Large intestine (tissue), 3 donors: ENCODE results near the gene FEN1. TPM values are rescaled to one million over a fixed set of nuclear protein-coding genes. Genes with fewer than 3 reads are reported as not detected.

Experiments used
- DNase-seq, 2 donors: peaks; one replicate each; pipeline versions ENCODE4 v3.0.0 to v3.0.0-alpha.2; 2013
- H3K27ac ChIP-seq: one replicate; pipeline ENCODE4 v1.5.1; 2013; ENCODE audit warnings: low read length
- H3K27me3 ChIP-seq: 2 replicates; pipeline ENCODE4 v1.6.1; 2013; ENCODE audit warnings: low read length; ENCODE audit not compliant: control insufficient read depth, insufficient read depth
- H3K36me3 ChIP-seq: 2 replicates; pipeline ENCODE4 v1.6.1; 2013; ENCODE audit warnings: low read length; ENCODE audit not compliant: control insufficient read depth, insufficient read depth
- H3K4me1 ChIP-seq: one replicate; pipeline ENCODE4 v1.6.1; 2013; ENCODE audit warnings: low read length; ENCODE audit not compliant: control insufficient read depth, insufficient read depth
- H3K4me3 ChIP-seq: one replicate; pipeline ENCODE4 v1.5.1; 2013; ENCODE audit warnings: low read length
- H3K9me3 ChIP-seq: one replicate; pipeline ENCODE4 v1.6.1; 2013; ENCODE audit warnings: mild to moderate bottlenecking, low read depth, low read length, moderate library complexity; ENCODE audit not compliant: control insufficient read depth
- WGBS: methylation state at CpG from one replicate; pipeline ENCODE4 v1.1.5; 2013; ENCODE audit warnings: low lambda C conversion rate; ENCODE audit not compliant: insufficient coverage; 5-methylcytosine and 5-hydroxymethylcytosine counted together
- polyA plus RNA-seq: library from polyadenylated mRNA; unstranded; fragments of 120-200 nt; gene quantifications from one replicate; pipeline ENCODE4 v1.2.1, GENCODE V29; 2013

FEN1 gene
- polyA plus RNA-seq, 1 donor, result 21.5 TPM

DNA sequence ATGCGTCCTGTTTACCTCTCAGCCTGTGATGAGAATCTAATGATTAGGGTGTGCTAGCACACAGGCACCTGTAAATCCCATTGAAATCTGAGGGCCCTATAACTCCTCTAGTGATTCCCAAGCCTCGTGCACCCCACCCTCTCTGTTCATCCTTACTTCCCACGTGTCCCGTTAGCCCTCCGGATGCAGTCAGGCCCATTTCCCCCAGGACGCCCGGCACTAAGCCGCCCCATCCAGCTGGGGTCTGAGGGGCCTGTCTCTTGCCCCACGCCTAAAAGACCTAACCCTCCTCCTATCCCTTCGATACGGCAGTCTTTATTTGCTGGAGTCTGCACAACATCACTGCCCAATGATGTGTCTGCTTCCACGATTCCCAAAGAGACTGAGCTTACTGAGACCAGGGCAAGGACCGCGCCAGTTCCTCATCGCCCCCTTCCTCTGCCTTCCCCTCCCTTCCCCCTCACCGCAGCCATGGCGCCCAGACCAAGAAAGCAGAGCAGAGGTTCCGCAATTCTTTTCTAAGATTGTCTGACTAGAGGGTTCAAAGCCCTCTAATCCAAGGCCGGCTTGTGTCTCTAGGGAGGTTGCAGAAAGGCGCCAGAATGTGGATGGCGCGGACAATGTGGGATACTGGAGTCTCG lies 34.3 kb downstream of the FEN1 start:
- WGBS, result no CpG with 5 or more reads among the region's 23 CpGs

DNA sequence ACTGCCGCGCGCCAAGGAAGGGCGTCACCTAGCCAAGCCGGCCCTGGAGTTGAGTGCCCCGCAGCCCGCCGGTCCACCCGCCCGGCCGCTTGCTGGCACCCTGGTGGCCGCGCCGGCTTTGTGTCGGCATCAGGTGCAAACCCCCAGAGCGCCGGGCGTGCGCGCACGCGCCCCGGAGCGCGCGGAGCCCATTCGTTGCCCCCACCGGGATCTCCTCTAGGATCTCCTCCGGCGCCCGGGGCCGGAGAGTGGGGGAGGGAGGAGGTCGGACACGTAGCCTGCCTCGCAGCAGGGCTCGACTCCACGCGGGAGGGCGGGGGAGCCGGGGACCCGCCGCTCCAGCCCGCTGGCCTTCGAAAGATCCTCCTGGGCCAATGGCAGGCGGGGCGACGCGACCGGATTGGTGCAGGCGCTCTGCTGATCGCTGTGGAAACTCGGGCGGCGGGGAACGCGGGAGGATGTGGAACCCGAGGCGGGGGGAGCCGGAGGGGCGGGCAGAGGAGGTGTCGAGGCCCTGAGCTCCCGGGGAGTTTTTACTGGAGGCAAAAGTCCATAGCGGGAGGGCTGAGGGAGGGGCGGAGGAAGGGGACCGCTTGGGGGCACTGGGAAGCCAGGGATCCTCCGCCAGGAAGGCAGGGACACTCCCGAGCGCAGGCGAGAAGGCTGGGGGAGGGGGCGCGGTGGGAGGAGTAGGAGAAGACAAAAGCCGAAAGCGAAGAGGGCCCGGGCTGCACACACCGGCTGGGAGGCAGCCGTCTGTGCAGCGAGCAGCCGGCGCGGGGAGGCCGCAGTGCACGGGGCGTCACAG lies 35.1 kb downstream of the FEN1 start, which contains the start of gene FADS2:
Gene FADS2 (plus strand): TSS at position 730 of the 808 bp plus-strand sequence. CDS start 91 bp downstream, outside the sequence.
- Histone ChIP-seq H3K27ac (peak within 1 kb of the TSS; percentile 66), H3K4me3 (peak within 1 kb of the TSS; percentile 47), H3K9me3 (peaks cover 2% of the 10 kb centered on the region), H3K36me3 (no peaks in the 10 kb centered on the region), H3K4me1 (peaks cover 11% of the 10 kb centered on the region), H3K27me3 (peaks cover 60% of the 10 kb centered on the region)
- peak; percentile 74 to 80 for DNase-seq
- no CpG with 5 or more reads among the region's 83 CpGs for WGBS

More for the DNA sequence above, 34.3 kb downstream of the FEN1 start:
- H3K36me3 ChIP-seq, result no peaks in the 10 kb centered on the region
- no peak for DNase-seq
- H3K9me3 ChIP-seq, result peaks cover 2% of the 10 kb centered on the region
- peaks cover 57% of the 10 kb centered on the region for H3K27me3 ChIP-seq
- H3K4me3 ChIP-seq, result peak overlapping the region; percentile 44
- peak overlapping the region; percentile 66 for H3K27ac ChIP-seq
- H3K4me1 ChIP-seq, result peaks cover 11% of the 10 kb centered on the region

GRCh38 chr11:61828379-61828628 lies 35.6 kb downstream of the FEN1 start:
- H3K9me3 ChIP-seq, result peaks cover 2% of the 10 kb centered on the region
- H3K4me1 ChIP-seq, result peaks cover 11% of the 10 kb centered on the region
- H3K27me3 ChIP-seq, result peaks cover 60% of the 10 kb centered on the region
- H3K4me3 ChIP-seq, result peak overlapping the region; percentile 47
- no CpG with 5 or more reads among the region's 16 CpGs for WGBS
- H3K36me3 ChIP-seq, result no peaks in the 10 kb centered on the region
- peak overlapping the region; percentile 66 for H3K27ac ChIP-seq
- no peak for DNase-seq

- H3K4me3 ChIP-seq, result peak overlapping the region; percentile 47
- WGBS, result no CpG with 5 or more reads among the region's 55 CpGs
- DNase-seq, result peak in 1 of 2 donors; percentile 42
- H3K36me3 ChIP-seq, result no peaks in the 10 kb centered on the region
- H3K27ac ChIP-seq, result peak overlapping the region; percentile 66
- peaks cover 60% of the 10 kb centered on the region for H3K27me3 ChIP-seq
- H3K4me1 ChIP-seq, result peaks cover 11% of the 10 kb centered on the region
- peaks cover 2% of the 10 kb centered on the region for H3K9me3 ChIP-seq
Observed at GRCh38 chr11:61828629-61829407, 36.1 kb downstream of the FEN1 start.

DNA sequence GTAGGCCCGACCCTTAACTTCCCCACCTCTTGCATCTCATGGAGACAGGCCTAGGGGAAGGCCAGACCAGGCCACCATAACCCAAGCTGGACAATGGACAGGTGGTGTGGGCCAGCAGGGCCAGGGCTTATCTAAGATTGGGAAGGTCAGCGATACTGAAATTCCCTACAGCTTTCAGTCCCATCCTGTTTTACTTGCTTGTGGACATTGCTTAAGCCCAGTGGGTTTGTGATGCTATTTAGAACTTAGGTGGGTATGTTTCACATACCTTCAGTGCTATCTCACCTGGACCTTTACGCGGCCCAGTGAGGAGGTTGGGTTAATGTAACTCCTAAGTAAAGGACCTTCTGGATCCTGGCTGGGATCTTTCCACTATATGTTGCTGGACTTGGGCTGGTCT lies 37.1 kb downstream of the FEN1 start:
- peaks cover 11% of the 10 kb centered on the region for H3K4me1 ChIP-seq
- no peak for DNase-seq
- no peak overlapping the region for H3K27ac ChIP-seq
- H3K27me3 ChIP-seq, result peaks cover 60% of the 10 kb centered on the region
- no peaks in the 10 kb centered on the region for H3K36me3 ChIP-seq
- H3K4me3 ChIP-seq, result peak overlapping the region; percentile 47
- WGBS, result no CpG with 5 or more reads among the region's 4 CpGs
- peaks cover 2% of the 10 kb centered on the region for H3K9me3 ChIP-seq

DNA sequence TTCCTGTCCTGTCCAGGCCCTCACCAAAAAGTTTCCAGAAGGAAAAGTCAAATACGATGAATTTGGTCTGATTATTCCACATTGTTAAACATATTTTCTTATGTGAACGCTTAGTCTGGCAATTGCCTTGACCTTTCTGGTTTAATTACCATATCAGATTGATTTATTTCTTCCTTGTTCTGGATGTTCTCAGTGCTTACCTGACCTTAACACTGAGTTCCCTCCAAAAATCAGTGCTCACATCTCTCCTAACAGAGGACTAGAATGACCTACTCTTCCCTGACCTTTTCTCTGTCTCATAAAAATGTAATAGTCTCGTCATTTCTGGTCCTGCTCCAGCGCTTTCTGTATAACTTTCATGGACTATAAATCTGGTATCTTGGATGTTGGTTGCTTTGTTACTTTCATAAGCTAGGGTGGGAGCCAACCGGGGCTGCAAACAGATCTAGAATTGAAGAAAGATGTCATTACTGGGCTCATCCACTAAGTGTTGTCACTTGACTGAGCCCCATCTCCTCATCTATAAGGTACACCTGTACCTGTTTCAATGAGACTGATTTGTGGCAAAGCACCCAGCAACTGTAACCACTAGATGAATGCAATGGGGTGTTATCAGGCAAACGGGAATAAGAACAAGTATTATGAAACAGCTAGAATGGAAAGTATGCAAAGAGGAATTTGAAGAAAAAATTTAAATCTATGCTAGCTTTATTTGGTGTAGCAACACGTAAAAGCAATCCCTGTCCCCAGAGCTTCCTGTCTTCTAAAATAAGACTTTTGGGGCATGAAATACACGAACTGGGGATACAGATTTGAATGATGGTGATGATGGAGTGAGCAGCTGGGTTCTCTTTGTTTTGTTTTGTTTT lies 37.8 kb downstream of the FEN1 start:
- Histone ChIP-seq H3K27me3 (peaks cover 60% of the 10 kb centered on the region), H3K4me1 (peaks cover 11% of the 10 kb centered on the region), H3K4me3 (no peak overlapping the region), H3K27ac (no peak overlapping the region), H3K9me3 (peaks cover 2% of the 10 kb centered on the region), H3K36me3 (no peaks in the 10 kb centered on the region)
- 66% methylated on average over 3 of the region's 8 CpGs for WGBS
- no peak for DNase-seq

- H3K4me3 ChIP-seq, result no peak overlapping the region
- peaks cover 11% of the 10 kb centered on the region for H3K4me1 ChIP-seq
- no peak for DNase-seq
- H3K9me3 ChIP-seq, result peaks cover 2% of the 10 kb centered on the region
- H3K27me3 ChIP-seq, result peaks cover 45% of the 10 kb centered on the region
- no peak overlapping the region for H3K27ac ChIP-seq
- H3K36me3 ChIP-seq, result no peaks in the 10 kb centered on the region
- no CpG with 5 or more reads among the region's 4 CpGs for WGBS
Observed at GRCh38 chr11:61832207-61832606, 39.5 kb downstream of the FEN1 start.

GRCh38 chr11:61832754-61833153 lies 40.0 kb downstream of the FEN1 start:
- H3K36me3 ChIP-seq, result no peaks in the 10 kb centered on the region
- peaks cover 40% of the 10 kb centered on the region for H3K27me3 ChIP-seq
- H3K9me3 ChIP-seq, result peaks cover 2% of the 10 kb centered on the region
- H3K4me1 ChIP-seq, result peaks cover 11% of the 10 kb centered on the region
- H3K27ac ChIP-seq, result no peak overlapping the region
- no peak overlapping the region for H3K4me3 ChIP-seq
- no peak for DNase-seq
- WGBS, result no CpG with 5 or more reads among the region's 7 CpGs

- peaks cover 2% of the 10 kb centered on the region for H3K9me3 ChIP-seq
- peaks cover 32% of the 10 kb centered on the region for H3K27me3 ChIP-seq
- no peak for DNase-seq
- H3K36me3 ChIP-seq, result no peaks in the 10 kb centered on the region
- no peak overlapping the region for H3K27ac ChIP-seq
- WGBS, result 100% methylated on average over 1 of the region's 11 CpGs
- H3K4me3 ChIP-seq, result no peak overlapping the region
- peaks cover 9% of the 10 kb centered on the region for H3K4me1 ChIP-seq
Observed at GRCh38 chr11:61833471-61833870, 40.8 kb downstream of the FEN1 start.

DNA sequence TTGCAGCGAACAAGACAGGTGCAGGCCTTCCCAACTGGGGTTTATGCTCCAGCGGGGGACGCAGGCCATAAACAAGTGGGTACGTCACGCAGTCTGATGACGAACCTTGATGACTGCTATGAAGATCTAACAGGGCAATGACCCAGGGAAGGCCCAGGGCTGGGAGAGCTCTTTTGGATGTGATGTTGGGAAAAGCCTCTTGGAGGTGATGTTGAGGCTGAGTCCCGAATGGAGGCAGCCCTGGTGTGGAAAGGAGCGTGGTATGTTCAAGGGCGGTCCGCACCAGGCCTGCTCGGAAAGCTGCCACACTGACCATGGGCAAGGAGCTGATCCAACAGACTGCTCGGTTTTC lies 41.2 kb downstream of the FEN1 start:
- H3K4me1 ChIP-seq, result peaks cover 4% of the 10 kb centered on the region
- H3K36me3 ChIP-seq, result no peaks in the 10 kb centered on the region
- H3K27me3 ChIP-seq, result peaks cover 28% of the 10 kb centered on the region
- H3K9me3 ChIP-seq, result no peaks in the 10 kb centered on the region
- H3K4me3 ChIP-seq, result no peak overlapping the region
- DNase-seq, result no peak
- WGBS, result 100% methylated on average over 1 of the region's 12 CpGs
- H3K27ac ChIP-seq, result no peak overlapping the region
